Pons (tissue), 1 donor: Measurements from ENCODE around the gene PSG1.
"Not testable (repeated sequence)": the region's sequence is repeated elsewhere in the genome, so short reads cannot be mapped to it uniquely, and the experiment has no call there.

Experiments
- DNase-seq: peaks from one replicate; pipeline ENCODE4 v3.0.0-alpha.2; 2016; ENCODE audit warnings: low spot score

The PSG1 gene

GRCh38 chr19:42819960-42820650, 59.4 kb downstream of the PSG1 start:
- not testable (repeated sequence) for DNase-seq

- no peak for DNase-seq
Observed at GRCh38 chr19:42816894-42817293, 62.6 kb downstream of the PSG1 start.
